SK-N-SH (cell line): ENCODE data around the gene XXYLT1. TPM values are rescaled to one million over a fixed set of nuclear protein-coding genes. Genes with fewer than 3 reads are reported as not detected.

Source experiments
- CTCF ChIA-PET: fragments of 300-600, 350-600 bp; formaldehyde crosslinking; extraction: SDS; loops from one replicate; lab custom pipeline; 2021; lab: Yijun Ruan, JAX
- POLR2A ChIA-PET: fragments of 350-600 bp; sonication (Branson Sonifier 250); formaldehyde crosslinking; extraction: SDS; loops from one replicate; lab custom pipeline; 2020; ENCODE audit warnings: antibody characterized with exemption, inconsistent platforms; lab: Yijun Ruan, JAX
- DNase-seq: peaks from one replicate; pipeline ENCODE4 v3.0.0; 2012
- H2AFZ ChIP-seq: fragments of 200-600 bp; sonication (generic); 2 replicates; pipeline ENCODE4 v1.8.1; 2016; ENCODE audit warnings: antibody characterized with exemption, mild to moderate bottlenecking, low read depth
- H3F3A ChIP-seq: fragments of 200-600 bp; sonication (generic); replicated peaks from 2 replicates; pipeline ENCODE3; 2016; ENCODE audit warnings: antibody characterized with exemption, mild to moderate bottlenecking; ENCODE audit not compliant: insufficient read depth
- H3K27ac ChIP-seq, 2 experiments: fragments of 200-500 bp in 1 of 2; fragments of 200-600 bp in 1 of 2; sonication (Bioruptor generic) in 1 of 2; sonication (generic), shearing (Covaris generic) in 1 of 2; 2 replicates each; pipeline versions ENCODE4 v1.5.1 to v1.6.1; 2014 to 2016; ENCODE audit warnings: low read depth in 2 of 2, inconsistent platforms in 1 of 2, low read length in 1 of 2, mild to moderate bottlenecking in 1 of 2, mixed read lengths in 1 of 2
- H3K27me3 ChIP-seq: fragments of 200-600 bp; sonication (generic), shearing (Covaris generic); 2 replicates; pipeline ENCODE4 v1.6.1; 2016; ENCODE audit warnings: mixed run types; ENCODE audit not compliant: insufficient read depth
- H3K36me3 ChIP-seq, 2 experiments: fragments of 200-500 bp in 1 of 2; fragments of 200-600 bp in 1 of 2; sonication (Bioruptor generic) in 1 of 2; sonication (generic) in 1 of 2; replicated peaks in 1 of 2; 2 replicates each; pipeline versions ENCODE3 to v1.5.1; 2014 to 2016; ENCODE audit warnings: low read length in 1 of 2, mild to moderate bottlenecking in 1 of 2; ENCODE audit not compliant: insufficient read depth in 2 of 2, control insufficient read depth in 1 of 2
- H3K4me1 ChIP-seq, 2 experiments: fragments of 200-500 bp in 1 of 2; fragments of 200-600 bp in 1 of 2; sonication (Bioruptor generic) in 1 of 2; sonication (generic), shearing (Covaris generic) in 1 of 2; 2 replicates each; pipeline versions ENCODE4 v1.5.1 to v1.6.1; 2014 to 2016; ENCODE audit warnings: low read depth in 1 of 2, low read length in 1 of 2, mixed run types in 1 of 2; ENCODE audit not compliant: insufficient read depth in 2 of 2, control insufficient read depth in 1 of 2
- H3K4me2 ChIP-seq: fragments of 200-600 bp; sonication (generic), shearing (Covaris generic); 2 replicates; pipeline ENCODE4 v1.6.1; 2017; ENCODE audit warnings: mixed run types
- H3K4me3 ChIP-seq, 2 experiments: fragments of 200-500 bp in 1 of 2; fragments of 200-600 bp in 1 of 2; sonication (Bioruptor generic) in 1 of 2; sonication (generic), shearing (Covaris generic) in 1 of 2; 2 replicates each; pipeline versions ENCODE4 v1.5.1 to v1.8.1; 2014 to 2016; ENCODE audit warnings: low read depth in 2 of 2, inconsistent platforms in 1 of 2, low read length in 1 of 2, mild to moderate bottlenecking in 1 of 2, mixed read lengths in 1 of 2, moderate library complexity in 1 of 2
- H3K79me2 ChIP-seq: fragments of 200-600 bp; sonication (generic); 2 replicates; pipeline ENCODE4 v1.8.1; 2017; ENCODE audit warnings: mild to moderate bottlenecking; ENCODE audit not compliant: insufficient read depth
- H3K9ac ChIP-seq: fragments of 200-600 bp; sonication (generic); 2 replicates; pipeline ENCODE4 v1.6.1; 2017; ENCODE audit warnings: mixed run types
- H3K9me2 ChIP-seq: fragments of 200-600 bp; sonication (generic); 2 replicates; pipeline ENCODE4 v1.6.1; 2017; ENCODE audit warnings: mixed run types
- H3K9me3 ChIP-seq: fragments of 200-600 bp; sonication (generic); 2 replicates; pipeline ENCODE4 v1.6.1; 2017; ENCODE audit warnings: mixed run types, mild to moderate bottlenecking, moderate library complexity
- H4K20me1 ChIP-seq: fragments of 200-600 bp; sonication (generic); 2 replicates; pipeline ENCODE4 v1.6.1; 2017; ENCODE audit warnings: mild to moderate bottlenecking, mixed run types; ENCODE audit not compliant: insufficient read depth
- CHD2 ChIP-seq: fragments of 150-350 bp; IDR thresholded peaks from 2 replicates; pipeline ENCODE4 v1.6.1; 2018; ENCODE audit warnings: low read length; ENCODE audit not compliant: partially characterized antibody
- FOXM1 ChIP-seq: IDR thresholded peaks from 2 replicates; pipeline ENCODE4 v1.4.0; 2012; ENCODE audit warnings: low read depth, mild to moderate bottlenecking
- JUND ChIP-seq: IDR thresholded peaks from 2 replicates; pipeline ENCODE4 v1.4.0; 2012
- MXI1 ChIP-seq: IDR thresholded peaks from 2 replicates; pipeline ENCODE4 v1.6.1; 2012; ENCODE audit warnings: mild to moderate bottlenecking, low read depth, low read length, improper control_type of control experiment
- RCOR1 ChIP-seq: fragments of 150-350 bp; IDR thresholded peaks from 2 replicates; pipeline ENCODE4 v1.6.1; 2017; ENCODE audit warnings: antibody characterized with exemption, low read length
- SIN3A ChIP-seq: IDR thresholded peaks from 2 replicates; pipeline ENCODE4 v1.6.1; 2012; ENCODE audit warnings: low read depth, mild to moderate bottlenecking, low read length, moderate library complexity, borderline replicate concordance
- TEAD4 ChIP-seq: IDR thresholded peaks from 2 replicates; pipeline ENCODE4 v1.4.0; 2012; ENCODE audit warnings: mild to moderate bottlenecking, borderline replicate concordance; ENCODE audit not compliant: insufficient read depth
- YY1 ChIP-seq: IDR thresholded peaks from 2 replicates; pipeline ENCODE4 v1.4.0; 2012; ENCODE audit warnings: low read depth, mild to moderate bottlenecking
- WGBS: methylation state at CpG from one replicate; pipeline ENCODE4 v1.1.6; 2017; ENCODE audit warnings: low lambda C conversion rate; 5-methylcytosine and 5-hydroxymethylcytosine counted together
- polyA plus RNA-seq, 3 experiments: library from polyadenylated mRNA; depleted of rRNA; stranded (reverse); fragments of >200 nt; gene quantifications; 2 replicates each; pipeline ENCODE4 v1.2.3, GENCODE V29; 2012
- TF ChIP-seq, protein P1 (sequence below): fragments of 150-350 bp; IDR thresholded peaks from 2 replicates; pipeline ENCODE4 v1.6.1; 2016; ENCODE audit warnings: mild to moderate bottlenecking, low read depth, low read length
- TF ChIP-seq, protein P2 (sequence below): IDR thresholded peaks from 2 replicates; pipeline ENCODE4 v1.4.0; 2012; ENCODE audit warnings: low read depth
- TF ChIP-seq, protein P3 (sequence below): IDR thresholded peaks from 2 replicates; pipeline ENCODE4 v1.6.1; 2012; ENCODE audit warnings: mild to moderate bottlenecking, low read depth, low read length, moderate library complexity

Gene XXYLT1
- polyA plus RNA-seq, 1 of the 3 experiments (the other 2 are of a cell fraction): 22.6 TPM

DNA sequence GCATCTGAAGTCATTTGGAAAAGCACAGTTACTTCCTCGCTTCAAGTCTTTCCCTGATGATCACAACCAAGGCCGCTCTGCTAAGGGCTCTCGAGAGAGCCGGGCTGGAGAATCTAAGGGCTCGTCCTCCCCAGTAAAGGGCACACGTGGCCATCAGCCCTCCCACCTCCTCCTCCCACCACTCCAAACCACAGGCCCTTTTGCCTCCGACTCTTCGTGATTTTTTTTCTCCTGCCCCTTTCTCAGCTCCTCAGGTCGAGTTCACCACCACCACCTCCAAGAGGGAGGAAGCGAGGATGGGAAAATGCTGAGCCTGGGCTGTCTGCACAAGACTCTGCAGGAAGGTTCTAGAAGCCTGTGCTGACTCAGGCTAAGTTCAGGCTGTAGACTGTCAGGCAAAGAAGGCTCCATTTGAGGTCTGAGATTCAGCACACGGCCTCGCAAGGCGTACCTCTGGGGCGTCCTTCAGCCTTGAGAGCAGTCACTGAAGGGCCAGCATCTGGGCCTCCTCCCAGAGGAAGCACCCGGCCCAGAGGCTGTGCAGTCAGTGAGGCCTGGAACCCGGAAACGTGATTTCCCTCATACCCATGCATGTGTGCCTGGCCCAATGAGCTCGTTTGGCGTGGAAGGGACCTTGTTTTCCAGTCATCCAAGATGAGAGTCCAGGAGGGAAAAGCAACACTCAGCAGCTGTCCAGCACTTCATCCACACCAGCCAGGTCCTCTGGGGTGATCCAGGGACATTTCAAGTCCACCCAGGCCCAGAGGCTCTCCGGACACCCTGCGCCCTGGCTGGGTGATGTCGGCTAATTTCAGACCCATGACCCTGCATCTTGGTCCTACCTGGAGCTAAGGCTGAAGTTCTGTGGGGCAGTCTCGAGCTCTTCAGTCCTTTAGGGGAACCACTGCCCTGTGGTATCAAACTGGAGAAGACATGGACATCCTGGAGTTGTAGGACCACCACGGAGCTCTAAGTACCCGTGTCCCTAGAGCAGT lies 196.8 kb downstream of the XXYLT1 start (continued):
- TF ChIP-seq, protein P1, sequence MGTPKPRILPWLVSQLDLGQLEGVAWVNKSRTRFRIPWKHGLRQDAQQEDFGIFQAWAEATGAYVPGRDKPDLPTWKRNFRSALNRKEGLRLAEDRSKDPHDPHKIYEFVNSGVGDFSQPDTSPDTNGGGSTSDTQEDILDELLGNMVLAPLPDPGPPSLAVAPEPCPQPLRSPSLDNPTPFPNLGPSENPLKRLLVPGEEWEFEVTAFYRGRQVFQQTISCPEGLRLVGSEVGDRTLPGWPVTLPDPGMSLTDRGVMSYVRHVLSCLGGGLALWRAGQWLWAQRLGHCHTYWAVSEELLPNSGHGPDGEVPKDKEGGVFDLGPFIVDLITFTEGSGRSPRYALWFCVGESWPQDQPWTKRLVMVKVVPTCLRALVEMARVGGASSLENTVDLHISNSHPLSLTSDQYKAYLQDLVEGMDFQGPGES: no peak
- TF ChIP-seq TEAD4: no peak
- TF ChIP-seq YY1: no peak
- TF ChIP-seq, protein P2, sequence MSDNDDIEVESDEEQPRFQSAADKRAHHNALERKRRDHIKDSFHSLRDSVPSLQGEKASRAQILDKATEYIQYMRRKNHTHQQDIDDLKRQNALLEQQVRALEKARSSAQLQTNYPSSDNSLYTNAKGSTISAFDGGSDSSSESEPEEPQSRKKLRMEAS: no peak
- TF ChIP-seq SIN3A: no peak
- no peak for TF ChIP-seq CHD2
- TF ChIP-seq FOXM1: no peak
- TF ChIP-seq, protein P3, sequence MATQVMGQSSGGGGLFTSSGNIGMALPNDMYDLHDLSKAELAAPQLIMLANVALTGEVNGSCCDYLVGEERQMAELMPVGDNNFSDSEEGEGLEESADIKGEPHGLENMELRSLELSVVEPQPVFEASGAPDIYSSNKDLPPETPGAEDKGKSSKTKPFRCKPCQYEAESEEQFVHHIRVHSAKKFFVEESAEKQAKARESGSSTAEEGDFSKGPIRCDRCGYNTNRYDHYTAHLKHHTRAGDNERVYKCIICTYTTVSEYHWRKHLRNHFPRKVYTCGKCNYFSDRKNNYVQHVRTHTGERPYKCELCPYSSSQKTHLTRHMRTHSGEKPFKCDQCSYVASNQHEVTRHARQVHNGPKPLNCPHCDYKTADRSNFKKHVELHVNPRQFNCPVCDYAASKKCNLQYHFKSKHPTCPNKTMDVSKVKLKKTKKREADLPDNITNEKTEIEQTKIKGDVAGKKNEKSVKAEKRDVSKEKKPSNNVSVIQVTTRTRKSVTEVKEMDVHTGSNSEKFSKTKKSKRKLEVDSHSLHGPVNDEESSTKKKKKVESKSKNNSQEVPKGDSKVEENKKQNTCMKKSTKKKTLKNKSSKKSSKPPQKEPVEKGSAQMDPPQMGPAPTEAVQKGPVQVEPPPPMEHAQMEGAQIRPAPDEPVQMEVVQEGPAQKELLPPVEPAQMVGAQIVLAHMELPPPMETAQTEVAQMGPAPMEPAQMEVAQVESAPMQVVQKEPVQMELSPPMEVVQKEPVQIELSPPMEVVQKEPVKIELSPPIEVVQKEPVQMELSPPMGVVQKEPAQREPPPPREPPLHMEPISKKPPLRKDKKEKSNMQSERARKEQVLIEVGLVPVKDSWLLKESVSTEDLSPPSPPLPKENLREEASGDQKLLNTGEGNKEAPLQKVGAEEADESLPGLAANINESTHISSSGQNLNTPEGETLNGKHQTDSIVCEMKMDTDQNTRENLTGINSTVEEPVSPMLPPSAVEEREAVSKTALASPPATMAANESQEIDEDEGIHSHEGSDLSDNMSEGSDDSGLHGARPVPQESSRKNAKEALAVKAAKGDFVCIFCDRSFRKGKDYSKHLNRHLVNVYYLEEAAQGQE: no peak
- no peak for TF ChIP-seq JUND

DNA sequence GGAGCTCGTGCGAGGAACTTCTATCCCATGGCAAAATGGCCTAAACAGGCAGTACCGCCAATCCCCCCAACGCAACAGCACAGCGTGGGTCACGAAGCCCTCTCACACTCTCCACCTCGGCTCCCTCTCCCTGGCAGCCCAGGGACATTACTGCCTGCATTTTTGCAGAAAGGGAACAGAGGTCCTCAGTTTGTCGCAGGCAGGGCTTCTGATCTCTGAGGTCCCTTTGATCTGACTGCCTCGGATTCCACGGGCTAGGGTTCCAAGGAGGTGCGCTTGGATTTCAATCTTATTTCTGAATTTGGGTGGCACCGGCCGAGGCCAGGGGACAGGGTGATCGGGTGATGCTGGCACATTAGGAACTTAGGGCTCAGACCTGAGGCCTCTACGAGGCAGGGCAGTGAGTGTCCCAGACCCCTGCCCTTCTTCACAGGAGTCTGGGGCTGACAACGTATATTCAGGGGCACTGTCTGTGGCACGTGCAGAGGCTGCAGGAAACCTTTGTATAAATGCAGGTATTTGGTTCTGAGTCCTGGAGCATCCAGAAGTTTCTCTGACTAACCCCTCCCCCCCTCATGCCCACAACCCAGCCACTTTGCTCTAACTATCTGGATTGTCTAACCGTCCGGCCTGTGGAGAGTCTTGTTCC lies 197.9 kb downstream of the XXYLT1 start:
- Histone ChIP-seq H3K4me1 (peaks cover 0 to 28% of the 10 kb centered on the region in 2 experiments; a peak in 1 of 4 replicates), H3K27ac (no peak overlapping the region), H3K9ac (no peak overlapping the region), H3K27me3 (no peaks in the 10 kb centered on the region), H4K20me1 (no peaks in the 10 kb centered on the region), H3K79me2 (no peaks in the 10 kb centered on the region), H2AFZ (no peak overlapping the region), H3K36me3 (peaks cover 0 to 12% of the 10 kb centered on the region in 2 experiments), H3K4me2 (no peak overlapping the region), H3K4me3 (no peak overlapping the region), H3F3A (no peaks in the 10 kb centered on the region), H3K9me2 (no peaks in the 10 kb centered on the region), H3K9me3 (no peaks in the 10 kb centered on the region)
- ChIA-PET POLR2A (no interaction called here), CTCF (no interaction called here)
- 90% methylated on average over 12 of the region's 19 CpGs for WGBS
- no peak for DNase-seq
- TF ChIP-seq TEAD4 (no peak), RCOR1 (no peak), MXI1 (no peak)
